Hematopoietic multipotent progenitor cell treated with erythropoietin and hydrocortisone succinate and interleukin-3 and kit ligand, for 8 days (in vitro differentiated cells): Measurements from ENCODE around the gene NSRP1.
"Not testable (repeated sequence)": the region's sequence is repeated elsewhere in the genome, so short reads cannot be mapped to it uniquely, and the experiment has no call there.

ENCODE experiments used
- DNase-seq: peaks from one replicate; pipeline ENCODE4 v3.0.0-alpha.2; 2015

The NSRP1 gene

DNA sequence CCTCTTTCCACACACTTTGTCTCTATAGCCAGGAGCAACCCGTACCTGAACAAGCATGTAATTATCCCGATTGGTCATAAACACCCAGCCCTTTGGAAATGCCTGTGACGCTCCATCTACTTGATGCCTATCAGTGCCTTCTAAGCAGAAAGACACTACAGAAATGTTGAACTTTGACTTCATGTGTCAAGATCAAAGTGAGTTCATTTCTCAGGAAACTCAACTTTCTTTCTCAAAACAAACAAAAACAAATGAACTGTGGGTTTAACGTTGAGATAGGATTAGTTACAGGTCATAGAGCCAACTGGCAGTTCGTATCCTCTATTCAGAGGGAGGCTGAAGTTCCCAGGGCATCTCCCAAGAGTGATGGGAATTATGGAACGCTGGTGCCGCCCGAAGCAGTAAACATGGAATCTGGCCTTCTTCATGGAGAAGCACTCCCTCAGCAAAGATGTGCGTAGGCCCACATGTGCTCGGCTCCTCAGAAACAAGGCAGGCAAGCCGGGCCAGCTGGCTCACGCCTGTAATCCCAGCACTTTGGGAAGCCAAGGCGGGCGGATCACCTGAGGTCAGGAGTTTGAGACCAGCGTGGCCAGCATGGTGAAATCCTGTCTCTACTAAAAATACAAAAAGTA is 109.4 kb downstream of the NSRP1 start:
- DNase-seq, result no peak

DNA sequence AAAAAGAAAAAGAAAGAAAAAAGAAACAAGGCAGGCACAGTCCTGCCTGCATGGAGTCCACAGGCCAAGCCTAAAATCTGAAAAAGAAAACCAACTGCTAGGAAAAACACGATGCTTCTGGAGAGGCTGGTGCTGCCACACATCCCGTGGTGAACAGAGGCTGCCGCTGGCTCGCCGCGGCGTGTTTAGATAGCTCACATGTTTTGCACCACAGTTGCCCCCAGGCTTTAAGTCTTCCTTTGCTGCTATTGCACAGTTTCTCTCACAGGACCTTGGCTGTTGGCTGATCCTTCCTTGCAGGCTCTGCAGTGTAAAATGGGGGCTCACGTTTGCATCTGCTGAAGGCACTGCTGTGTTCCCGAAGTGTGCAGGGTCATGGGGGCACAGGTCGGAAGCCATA is 110.3 kb downstream of the NSRP1 start:
- no peak for DNase-seq

DNA sequence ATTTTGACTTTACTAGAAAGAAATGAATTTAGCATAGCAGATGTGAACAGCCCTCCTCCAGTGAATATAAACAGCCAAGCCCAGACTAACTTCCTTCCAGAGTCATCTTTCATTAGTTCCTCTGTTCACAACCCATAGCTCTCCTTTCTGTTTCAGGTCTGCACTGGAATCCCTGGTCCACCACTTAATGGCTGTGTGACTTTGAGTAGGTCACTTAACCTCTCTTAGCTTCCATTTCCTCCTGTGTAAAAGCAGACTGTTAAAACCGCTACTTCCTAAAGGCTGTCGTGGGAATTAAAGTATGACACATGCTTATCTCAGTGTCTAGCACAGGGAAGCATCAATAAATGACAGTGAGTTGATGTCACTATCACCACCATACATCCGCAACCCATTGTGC is 111.4 kb downstream of the NSRP1 start:
- no peak for DNase-seq

DNA sequence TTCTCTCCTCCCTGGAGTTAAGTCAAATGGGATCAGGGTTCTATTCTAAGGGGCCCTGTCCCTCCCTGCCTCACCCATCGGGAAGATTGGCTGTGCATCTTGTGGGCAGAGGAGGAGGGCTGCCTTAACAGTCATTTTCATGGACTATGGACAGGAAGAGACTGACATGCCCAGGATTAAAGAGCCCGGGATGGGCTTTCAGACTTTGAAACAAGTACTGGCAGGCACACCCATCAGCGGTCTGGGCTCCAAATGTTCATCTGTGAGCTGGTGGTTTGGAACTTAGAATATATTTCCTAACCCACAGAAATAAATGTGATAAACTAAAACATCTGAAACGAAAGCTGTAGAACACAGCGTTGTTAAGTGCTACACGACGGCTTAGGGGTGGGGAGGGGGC is 112.4 kb downstream of the NSRP1 start:
- DNase-seq, result no peak

DNA sequence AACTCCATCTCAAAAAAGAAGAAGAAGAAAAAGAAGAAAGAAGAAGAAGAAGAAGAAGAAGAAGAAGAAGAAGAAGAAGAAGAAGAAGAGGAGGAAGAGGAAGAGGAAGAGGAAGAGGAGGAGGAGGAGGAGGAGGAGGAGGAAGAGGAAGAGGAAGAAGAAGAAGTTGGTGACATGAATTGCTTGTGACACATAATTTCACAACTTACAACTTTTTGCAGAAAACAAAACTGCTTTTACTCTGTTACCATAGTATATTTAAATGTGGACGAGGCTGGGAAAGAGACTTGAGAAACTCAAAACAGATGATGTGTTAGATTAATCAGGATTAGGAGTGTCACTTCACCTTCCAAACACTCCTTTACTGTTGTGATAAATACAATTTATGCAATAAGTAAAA is 113.4 kb downstream of the NSRP1 start:
- DNase-seq, result not testable (repeated sequence)

DNA sequence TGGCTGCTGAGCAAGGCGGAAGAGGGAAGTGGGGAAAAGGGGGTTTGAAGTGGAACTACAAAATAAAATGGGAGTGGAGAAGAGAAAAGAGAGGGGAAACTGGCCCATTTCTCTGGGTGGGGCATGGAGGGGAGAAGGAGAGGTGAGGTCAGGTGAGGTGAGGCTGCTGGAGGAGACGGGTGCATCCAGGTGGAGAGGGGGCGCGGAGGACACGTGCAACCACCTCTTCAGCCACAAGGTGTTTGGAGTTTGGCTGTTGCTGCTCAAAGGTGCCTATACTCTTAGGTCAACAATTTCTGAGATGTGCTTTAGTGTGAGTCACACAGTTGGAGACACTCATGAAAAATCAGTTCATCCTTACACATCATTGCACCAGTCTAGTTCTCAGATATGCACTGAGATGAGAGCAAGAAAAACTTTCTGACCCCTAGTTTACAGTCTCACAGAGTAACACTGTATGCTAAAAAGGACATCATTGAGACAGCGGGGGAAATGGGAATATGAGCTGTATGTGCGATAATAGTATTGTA is 114.0 kb downstream of the NSRP1 start:
- DNase-seq, result no peak

DNA sequence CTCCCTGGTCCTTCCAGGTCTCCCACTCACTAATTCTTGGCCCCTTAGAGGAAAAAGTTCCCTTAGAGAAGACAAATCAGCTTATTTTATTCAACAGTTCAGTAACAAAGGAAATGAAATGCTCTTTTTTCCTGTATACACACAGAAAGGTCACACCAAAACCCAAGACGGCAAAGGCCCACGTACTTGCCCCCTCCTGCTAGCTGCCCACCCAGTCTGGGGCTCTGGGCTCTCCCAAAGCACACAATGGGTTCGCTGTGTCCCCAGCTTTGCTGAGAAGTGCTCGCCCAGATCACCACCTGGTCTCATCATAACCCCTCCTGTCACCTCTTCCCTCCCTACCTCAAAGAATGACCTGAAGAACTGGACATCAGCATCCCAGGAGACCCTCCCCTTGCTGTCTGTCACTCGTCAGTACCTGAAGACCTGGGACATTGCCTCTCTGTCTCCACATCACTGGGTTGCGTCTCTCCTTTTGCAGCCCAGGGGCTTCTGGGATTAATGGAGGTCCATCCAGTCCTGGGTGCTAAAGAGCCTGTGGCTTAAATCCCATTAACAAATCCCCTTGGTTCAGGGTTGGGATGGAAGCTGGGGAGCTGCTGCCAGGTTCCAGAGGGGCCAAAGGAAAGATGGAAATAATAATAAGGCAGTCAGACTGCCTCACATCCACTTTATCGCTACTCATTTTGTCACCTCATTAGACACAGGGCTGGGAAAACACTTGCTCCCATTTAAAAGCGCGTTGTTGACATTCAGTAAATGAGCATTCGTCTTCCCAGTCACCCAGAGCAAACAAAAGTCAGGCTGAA is 115.6 kb downstream of the NSRP1 start:
- DNase-seq, result no peak

DNA sequence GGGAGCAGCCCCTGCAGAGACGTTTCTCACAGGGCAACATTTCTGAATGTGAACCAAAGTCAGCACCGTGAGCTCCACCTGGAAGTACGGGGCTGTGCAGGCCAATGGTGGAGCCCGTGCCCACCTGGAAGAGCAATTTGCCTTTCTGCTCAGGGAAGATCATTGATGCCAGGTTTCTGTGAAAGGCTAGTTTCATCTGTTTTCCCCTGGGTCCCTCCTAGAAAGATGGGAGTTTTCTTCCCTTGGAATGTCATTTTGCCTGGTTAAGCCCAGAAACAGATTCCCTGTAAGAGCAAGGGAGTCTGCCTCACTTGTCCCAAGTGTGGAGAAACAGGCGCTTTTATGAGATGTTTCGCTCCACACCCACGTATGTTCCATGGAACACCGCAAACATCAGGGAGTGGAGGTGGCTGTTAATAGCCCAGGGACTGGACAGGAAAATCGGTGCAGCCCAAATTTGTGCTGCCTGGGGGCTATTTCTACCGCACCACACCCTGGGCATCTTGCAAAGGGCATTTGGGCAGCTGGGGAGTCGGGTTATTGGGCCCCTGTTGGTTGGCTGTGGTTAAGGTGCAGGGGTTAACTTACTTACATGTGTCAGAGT is 116.3 kb downstream of the NSRP1 start:
- no peak for DNase-seq

DNA sequence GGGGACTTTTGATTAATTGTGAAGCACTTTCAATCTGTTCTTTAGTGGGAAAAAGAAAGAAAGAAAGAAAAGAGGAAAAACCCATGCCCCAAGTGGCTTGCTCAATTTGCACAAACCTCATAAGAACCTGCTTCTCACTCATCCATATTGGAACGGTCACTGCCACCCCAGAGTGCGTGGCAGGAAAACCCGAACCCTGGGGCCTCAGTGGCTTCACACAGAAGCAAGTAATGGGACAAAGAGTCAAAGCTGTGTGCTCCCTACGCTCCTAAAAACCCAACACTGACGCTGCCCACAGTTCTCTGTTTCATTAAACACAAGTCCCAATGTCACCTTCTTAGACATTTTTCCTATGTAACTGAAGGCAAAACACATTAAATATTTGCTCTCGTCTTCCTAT is 117.7 kb downstream of the NSRP1 start:
- DNase-seq, result no peak

DNA sequence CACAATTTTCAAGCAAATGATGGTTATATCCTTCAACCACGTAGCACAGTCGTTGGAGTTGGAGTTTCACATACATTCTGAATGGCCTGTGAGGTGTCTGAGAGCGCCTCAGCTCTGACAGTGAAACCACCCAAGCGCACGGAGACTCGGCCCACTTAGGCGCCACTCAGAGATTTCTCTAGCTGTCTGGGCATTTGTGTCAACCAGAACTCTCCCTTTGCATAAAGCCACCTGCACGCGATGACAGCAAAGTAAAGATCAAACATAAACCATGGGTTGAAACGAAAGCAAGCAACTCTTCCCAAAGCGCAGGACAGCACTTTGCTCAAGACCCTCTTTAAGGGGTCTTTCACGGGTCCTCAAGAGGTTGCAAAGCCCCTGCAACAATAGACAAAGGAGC is 118.3 kb downstream of the NSRP1 start:
- DNase-seq, result no peak

DNA sequence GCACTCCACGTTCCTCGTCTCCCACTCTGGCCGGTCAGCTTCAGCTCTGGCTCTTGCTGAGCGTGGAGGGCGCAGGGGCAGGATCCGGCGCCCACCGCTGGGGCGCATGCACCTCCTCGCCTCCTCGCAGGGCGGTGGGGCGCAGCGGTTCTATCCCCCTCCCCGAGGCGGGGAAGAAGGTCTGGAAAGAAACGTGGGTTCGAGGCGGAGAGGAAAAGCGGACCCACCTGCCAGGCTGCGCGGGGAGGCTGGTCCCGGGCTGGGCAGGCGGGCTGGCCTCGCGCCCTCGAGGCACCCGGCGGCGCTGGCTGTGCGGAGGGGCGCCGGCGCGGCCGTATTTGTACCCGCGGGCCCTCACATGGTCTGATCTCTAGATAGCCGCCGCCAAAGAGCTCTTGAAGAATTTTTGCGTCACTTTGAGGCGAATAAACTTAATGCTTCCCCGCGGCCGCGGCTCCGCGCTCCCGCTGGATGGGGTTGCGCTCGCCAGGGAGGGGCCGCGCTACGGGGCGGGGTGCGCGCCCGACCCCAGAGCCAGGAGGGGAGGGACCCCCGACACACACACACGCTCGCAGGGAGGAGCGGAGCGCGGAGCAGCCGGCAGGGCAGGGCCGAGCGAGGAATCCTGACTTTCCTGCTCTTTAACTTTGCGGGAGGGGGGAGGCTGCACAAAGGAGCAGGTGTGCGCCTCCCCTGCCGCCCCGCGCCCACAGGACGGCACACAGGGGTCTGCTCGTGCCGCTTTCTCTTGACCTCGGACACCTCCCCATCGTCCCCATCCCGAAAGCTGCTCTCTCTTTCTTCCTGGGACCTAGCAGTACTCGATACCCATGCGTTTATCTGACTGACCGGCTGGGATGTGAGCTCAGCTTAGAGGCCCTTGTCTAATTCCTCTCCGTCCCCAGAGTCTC is 119.0 kb downstream of the NSRP1 start, which contains the start of gene SLC6A4:
TSS of gene SLC6A4 (minus strand) at position 312 of the 911 bp plus-strand sequence. CDS start 13,739 bp downstream, outside the sequence.
- DNase-seq, result peak; percentile 14
